Cardiac muscle cell (in vitro differentiated cells and primary cell): ENCODE data around the gene SLF2. TPM values are rescaled to one million over a fixed set of nuclear protein-coding genes. Genes with fewer than 3 reads are reported as not detected.

Experiments used
- DNase-seq, 2 donors: peaks; one replicate each; pipeline versions ENCODE4 v3.0.0 to v3.0.0-alpha.2; 2010 to 2017; ENCODE audit warnings: low read depth in 1 of 2, low spot score in 1 of 2
- H3K27ac ChIP-seq: fragments of 200-600 bp; sonication (generic); 2 replicates; pipeline ENCODE4 v1.5.1; 2016
- H3K27me3 ChIP-seq: fragments of 200-600 bp; sonication (generic); 2 replicates; pipeline ENCODE4 v1.6.0; 2016; ENCODE audit warnings: control low read depth
- H3K36me3 ChIP-seq: fragments of 200-600 bp; sonication (generic); 2 replicates; pipeline ENCODE4 v1.5.1; 2016; ENCODE audit warnings: control low read depth
- H3K4me1 ChIP-seq: fragments of 200-600 bp; sonication (generic); 2 replicates; pipeline ENCODE4 v1.8.1; 2017; ENCODE audit warnings: low read depth, mild to moderate bottlenecking, mixed run types
- H3K4me3 ChIP-seq: fragments of 200-600 bp; sonication (generic); 2 replicates; pipeline ENCODE4 v1.5.1; 2016; ENCODE audit warnings: mild to moderate bottlenecking
- H3K9me3 ChIP-seq: fragments of 200-600 bp; sonication (generic); 2 replicates; pipeline ENCODE4 v1.5.1; 2017; ENCODE audit warnings: low read depth, mild to moderate bottlenecking, control low read depth
- polyA plus RNA-seq: library from polyadenylated mRNA; unstranded; fragments of >200 nt; fragmentation: Nextera tagmentation; extraction: Ambion mirVana; gene quantifications from 2 replicates; pipeline ENCODE4 v1.2.1, GENCODE V29; 2016
- total RNA-seq: library from RNA; depleted of rRNA; stranded (reverse); fragments of >200 nt; gene quantifications from 2 replicates; pipeline ENCODE4 v1.2.3, GENCODE V29; 2016
- TF ChIP-seq, protein P1 (sequence below): IDR thresholded peaks from 2 replicates; pipeline ENCODE4 v1.5.1; 2012; ENCODE audit warnings: low read depth, mild to moderate bottlenecking, low read length

The SLF2 gene
- total and polyA plus RNA-seq, 2 experiments from 2014 or later, result 33.7 to 37.8 TPM

DNA sequence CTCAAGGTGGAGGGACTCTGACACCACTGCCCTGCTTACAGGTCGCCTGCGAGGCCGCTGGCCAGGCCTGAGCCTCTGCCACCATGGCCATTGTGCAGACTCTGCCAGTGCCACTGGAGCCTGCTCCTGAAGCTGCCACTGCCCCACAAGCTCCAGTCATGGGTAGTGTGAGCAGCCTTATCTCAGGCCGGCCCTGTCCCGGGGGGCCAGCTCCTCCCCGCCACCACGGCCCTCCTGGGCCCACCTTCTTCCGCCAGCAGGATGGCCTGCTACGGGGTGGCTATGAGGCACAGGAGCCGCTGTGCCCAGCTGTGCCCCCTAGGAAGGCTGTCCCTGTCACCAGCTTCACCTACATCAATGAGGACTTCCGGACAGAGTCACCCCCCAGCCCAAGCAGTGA lies 89.7 kb downstream of the SLF2 start:
- peak overlapping the region; percentile 5 for H3K27ac ChIP-seq
- H3K9me3 ChIP-seq, result no peaks in the 10 kb centered on the region
- H3K4me3 ChIP-seq, result no peak overlapping the region
- H3K27me3 ChIP-seq, result no peaks in the 10 kb centered on the region
- DNase-seq, result no peak
- TF ChIP-seq, protein P1, sequence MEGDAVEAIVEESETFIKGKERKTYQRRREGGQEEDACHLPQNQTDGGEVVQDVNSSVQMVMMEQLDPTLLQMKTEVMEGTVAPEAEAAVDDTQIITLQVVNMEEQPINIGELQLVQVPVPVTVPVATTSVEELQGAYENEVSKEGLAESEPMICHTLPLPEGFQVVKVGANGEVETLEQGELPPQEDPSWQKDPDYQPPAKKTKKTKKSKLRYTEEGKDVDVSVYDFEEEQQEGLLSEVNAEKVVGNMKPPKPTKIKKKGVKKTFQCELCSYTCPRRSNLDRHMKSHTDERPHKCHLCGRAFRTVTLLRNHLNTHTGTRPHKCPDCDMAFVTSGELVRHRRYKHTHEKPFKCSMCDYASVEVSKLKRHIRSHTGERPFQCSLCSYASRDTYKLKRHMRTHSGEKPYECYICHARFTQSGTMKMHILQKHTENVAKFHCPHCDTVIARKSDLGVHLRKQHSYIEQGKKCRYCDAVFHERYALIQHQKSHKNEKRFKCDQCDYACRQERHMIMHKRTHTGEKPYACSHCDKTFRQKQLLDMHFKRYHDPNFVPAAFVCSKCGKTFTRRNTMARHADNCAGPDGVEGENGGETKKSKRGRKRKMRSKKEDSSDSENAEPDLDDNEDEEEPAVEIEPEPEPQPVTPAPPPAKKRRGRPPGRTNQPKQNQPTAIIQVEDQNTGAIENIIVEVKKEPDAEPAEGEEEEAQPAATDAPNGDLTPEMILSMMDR, result no peak
- peaks cover 45% of the 10 kb centered on the region for H3K36me3 ChIP-seq
- H3K4me1 ChIP-seq, result peaks cover 10% of the 10 kb centered on the region

DNA sequence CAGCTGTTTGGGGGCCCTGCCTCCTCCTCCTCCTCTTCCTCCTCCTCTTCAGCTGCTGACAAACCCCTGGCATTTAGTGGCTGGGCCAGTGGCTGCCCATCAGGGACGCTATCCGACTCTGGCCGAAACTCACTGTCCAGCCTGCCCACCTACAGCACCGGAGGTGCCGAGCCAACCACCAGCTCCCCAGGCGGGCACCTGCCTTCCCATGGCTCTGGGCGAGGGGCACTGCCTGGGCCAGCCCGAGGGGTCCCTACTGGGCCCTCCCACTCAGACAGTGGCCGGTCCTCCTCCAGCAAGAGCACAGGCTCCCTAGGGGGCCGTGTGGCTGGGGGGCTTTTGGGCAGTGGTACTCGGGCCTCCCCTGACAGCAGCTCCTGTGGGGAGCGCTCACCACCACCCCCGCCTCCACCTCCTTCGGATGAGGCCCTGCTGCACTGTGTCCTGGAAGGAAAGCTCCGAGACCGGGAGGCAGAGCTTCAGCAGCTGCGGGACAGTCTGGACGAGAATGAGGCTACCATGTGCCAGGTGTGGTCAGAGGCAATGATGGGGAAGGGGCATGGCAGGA lies 91.0 kb downstream of the SLF2 start:
- Histone ChIP-seq H3K4me3 (no peak overlapping the region), H3K36me3 (peaks cover 46% of the 10 kb centered on the region), H3K27me3 (no peaks in the 10 kb centered on the region), H3K4me1 (peaks cover 10% of the 10 kb centered on the region), H3K9me3 (no peaks in the 10 kb centered on the region), H3K27ac (no peak overlapping the region)
- no peak for DNase-seq
- TF ChIP-seq, protein P1, result no peak

DNA sequence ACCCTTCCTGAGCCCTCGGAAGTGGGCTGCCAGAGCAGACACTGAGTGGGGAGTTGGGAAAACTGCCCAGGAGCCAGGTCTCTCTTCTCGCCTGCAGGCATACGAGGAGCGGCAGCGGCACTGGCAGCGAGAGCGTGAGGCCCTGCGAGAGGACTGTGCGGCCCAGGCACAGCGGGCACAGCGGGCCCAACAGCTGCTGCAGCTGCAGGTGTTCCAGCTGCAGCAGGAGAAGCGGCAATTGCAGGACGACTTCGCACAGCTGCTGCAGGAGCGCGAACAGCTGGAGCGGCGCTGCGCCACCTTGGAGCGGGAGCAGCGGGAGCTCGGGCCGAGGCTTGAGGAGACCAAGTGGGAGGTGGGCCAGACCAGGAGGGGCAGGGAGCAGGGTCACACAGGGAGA lies 92.6 kb downstream of the SLF2 start:
- Histone ChIP-seq H3K9me3 (no peaks in the 10 kb centered on the region), H3K36me3 (peaks cover 46% of the 10 kb centered on the region), H3K27me3 (no peaks in the 10 kb centered on the region), H3K4me1 (peaks cover 10% of the 10 kb centered on the region), H3K4me3 (no peak overlapping the region), H3K27ac (peak overlapping the region; percentile 17)
- TF ChIP-seq, protein P1, result no peak
- no peak for DNase-seq

- no peak overlapping the region for H3K4me3 ChIP-seq
- peak overlapping the region; percentile 62 for H3K27ac ChIP-seq
- no peak for DNase-seq
- no peaks in the 10 kb centered on the region for H3K27me3 ChIP-seq
- H3K9me3 ChIP-seq, result no peaks in the 10 kb centered on the region
- TF ChIP-seq, protein P1, result no peak
- H3K4me1 ChIP-seq, result peaks cover 8% of the 10 kb centered on the region
- H3K36me3 ChIP-seq, result peaks cover 46% of the 10 kb centered on the region
Measured at GRCh38 chr10:101005869-101006567, 93.3 kb downstream of the SLF2 start.

GRCh38 chr10:101006593-101007098 lies 93.9 kb downstream of the SLF2 start:
- Histone ChIP-seq H3K27ac (peak overlapping the region; percentile 62), H3K4me3 (no peak overlapping the region), H3K27me3 (no peaks in the 10 kb centered on the region), H3K4me1 (peaks cover 7% of the 10 kb centered on the region), H3K36me3 (peaks cover 46% of the 10 kb centered on the region), H3K9me3 (no peaks in the 10 kb centered on the region)
- DNase-seq, result no peak
- TF ChIP-seq, protein P1, result no peak
